VCaP (cell line): ENCODE data around the gene THEM4.

Experiments used
- H3K27ac ChIP-seq: fragments of 450-650 bp; 2 replicates; pipeline ENCODE4 v1.5.1; 2017
- CTCF ChIP-seq: fragments of 450-650 bp; conservative IDR thresholded peaks from 2 replicates; pipeline ENCODE4 v1.5.1; 2017; ENCODE audit warnings: mild to moderate bottlenecking, moderate library complexity

The THEM4 gene

GRCh38 chr1:151851886-151852285 is 57.4 kb downstream of the THEM4 start:
- TF ChIP-seq CTCF, result no peak
- H3K27ac ChIP-seq, result no peak overlapping the region

GRCh38 chr1:151849871-151850270 is 59.4 kb downstream of the THEM4 start:
- no peak overlapping the region for H3K27ac ChIP-seq
- no peak for TF ChIP-seq CTCF

DNA sequence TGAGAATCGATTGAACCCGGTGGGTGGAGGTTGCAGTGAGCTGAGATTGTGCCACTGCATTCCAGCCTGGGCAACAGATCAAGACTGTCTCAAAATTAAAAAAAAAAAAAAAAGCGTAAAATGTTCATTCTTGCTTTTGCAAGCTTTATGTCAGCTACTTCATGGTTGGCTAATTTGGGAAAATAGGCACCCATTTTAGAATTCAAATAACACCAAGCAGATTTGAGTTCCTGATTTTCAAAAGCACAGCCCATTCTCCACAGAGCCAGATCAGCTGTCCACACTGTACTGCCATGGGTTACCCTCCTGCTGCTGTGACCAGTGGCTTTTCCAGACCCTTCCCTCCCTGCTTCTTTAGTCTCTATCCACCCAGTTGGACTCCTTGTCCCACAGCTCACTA is 60.2 kb downstream of the THEM4 start:
- no peak overlapping the region for H3K27ac ChIP-seq
- no peak for TF ChIP-seq CTCF

- no peak overlapping the region for H3K27ac ChIP-seq
Observed at GRCh38 chr1:151847867-151848596, 61.3 kb downstream of the THEM4 start.

DNA sequence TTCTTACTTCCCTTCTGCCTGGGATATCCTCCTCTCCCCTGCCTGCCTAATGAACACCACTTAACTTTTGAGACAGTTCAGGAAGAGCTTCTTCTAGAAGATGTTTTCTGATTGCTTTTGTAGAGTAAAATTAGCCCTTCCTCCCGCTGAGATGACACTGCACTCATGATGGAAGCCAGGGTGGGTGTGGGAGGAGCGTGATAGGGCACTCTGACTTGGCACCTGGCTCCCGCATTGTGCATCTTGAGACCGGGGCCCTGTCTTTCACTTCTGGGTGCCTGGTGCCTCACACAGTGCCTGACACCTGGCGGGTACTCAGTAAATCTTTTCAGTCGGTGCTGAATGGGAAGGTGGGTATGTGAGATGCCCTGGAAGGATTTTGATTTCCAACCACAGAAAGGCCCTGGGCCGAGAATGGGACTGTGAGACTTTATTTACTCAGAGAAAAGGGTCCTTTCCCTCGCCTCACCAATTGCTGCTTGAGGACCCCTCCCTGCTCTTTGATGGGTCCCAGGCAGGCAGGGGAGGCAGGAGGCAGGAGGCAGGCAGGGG is 62.5 kb downstream of the THEM4 start:
- H3K27ac ChIP-seq, result no peak overlapping the region
- no peak for TF ChIP-seq CTCF

More at GRCh38 chr1:151847867-151848596, 61.3 kb downstream of the THEM4 start:
- TF ChIP-seq CTCF, result no peak

GRCh38 chr1:151846062-151846568 is 63.2 kb downstream of the THEM4 start:
- H3K27ac ChIP-seq, result no peak overlapping the region
- 0 out of 2 replicates have a peak, but pooled peaks have one; percentile 5 for TF ChIP-seq CTCF

GRCh38 chr1:151843398-151843797 is 65.9 kb downstream of the THEM4 start:
- no peak for TF ChIP-seq CTCF
- no peak overlapping the region for H3K27ac ChIP-seq
